NAMALWA (cell line): Measurements from ENCODE around the gene WDR55.
"Not testable (repeated sequence)": the region's sequence is repeated elsewhere in the genome, so short reads cannot be mapped to it uniquely, and the experiment has no call there.

Experiments used
- DNase-seq: peaks from one replicate; pipeline ENCODE4 v3.0.0-alpha.2; 2015; ENCODE audit warnings: low spot score

The WDR55 gene

DNA sequence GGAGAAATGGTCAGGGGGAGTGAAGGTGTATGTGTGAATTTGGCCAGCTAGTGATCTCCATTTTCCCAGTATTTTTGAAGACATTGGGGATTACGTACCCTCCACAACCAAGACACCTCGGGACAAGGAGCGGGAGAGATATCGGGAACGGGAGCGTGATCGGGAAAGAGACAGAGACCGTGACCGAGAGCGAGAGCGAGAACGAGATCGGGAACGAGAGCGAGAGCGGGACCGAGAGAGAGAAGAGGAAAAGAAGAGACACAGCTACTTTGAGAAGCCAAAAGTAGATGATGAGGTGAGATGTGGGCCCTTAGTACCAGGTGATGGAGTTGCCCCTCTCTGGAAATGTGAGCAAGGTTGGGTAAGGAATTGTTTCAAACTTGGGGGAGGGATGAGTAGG lies 5.8 kb upstream of the WDR55 start:
- DNase-seq: no peak

GRCh38 chr5:140660371-140660770 lies 4.3 kb upstream of the WDR55 start:
- not testable (repeated sequence) for DNase-seq

GRCh38 chr5:140664030-140664358 lies 710 bp upstream of the WDR55 start:
- DNase-seq: no peak

GRCh38 chr5:140671035-140671434 lies 6.3 kb downstream of the WDR55 start:
- DNase-seq: not testable (repeated sequence)

- no peak for DNase-seq
These were observed 6.9 kb downstream of the WDR55 start for GRCh38 chr5:140671472-140672125.

GRCh38 chr5:140672455-140673186 lies 7.9 kb downstream of the WDR55 start:
- no peak for DNase-seq

DNA sequence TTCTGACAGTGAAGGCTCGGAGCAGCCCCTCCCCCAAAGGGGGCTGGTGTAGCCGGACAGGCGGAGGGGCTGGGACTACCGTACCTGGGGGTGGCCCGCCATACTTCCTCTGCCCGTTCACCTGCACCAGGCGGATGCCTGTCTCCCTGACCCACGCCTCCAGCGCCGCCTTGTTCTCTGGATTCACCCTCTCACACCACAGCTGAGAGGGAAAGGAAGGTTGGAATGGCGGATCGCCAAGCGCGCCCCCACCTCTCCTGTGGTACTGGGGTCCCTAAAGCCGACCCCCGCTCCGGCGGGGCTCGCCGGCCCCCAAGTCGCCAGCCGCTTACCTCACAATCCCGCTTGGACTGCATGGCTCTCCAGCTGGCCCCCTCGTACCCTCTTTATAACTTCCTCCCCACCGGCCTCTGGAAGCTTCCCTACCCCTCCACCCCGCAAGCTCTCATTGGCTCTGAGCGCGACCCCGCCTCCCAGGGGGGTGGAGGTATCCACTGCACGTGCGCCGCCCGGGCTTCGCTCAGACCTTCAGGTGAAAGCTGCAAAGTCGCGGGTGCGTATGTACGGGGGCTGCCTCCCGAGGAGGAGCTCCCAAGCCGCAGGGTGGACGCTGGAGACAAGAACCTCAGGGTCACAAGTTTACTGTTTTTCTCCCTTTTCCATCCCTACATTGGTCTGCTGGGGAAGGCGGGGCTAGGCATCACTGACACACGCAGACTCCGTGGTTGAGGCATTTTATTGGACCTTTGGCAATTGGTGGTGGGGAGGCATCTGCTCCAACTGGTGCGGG lies 8.7 kb downstream of the WDR55 start, which contains the start of gene DND1:
Gene DND1, minus strand, starts transcription at position 390 of the 790 bp plus-strand sequence. Its CDS starts 34 bp downstream, at position 356.
- DNase-seq: no peak

DNA sequence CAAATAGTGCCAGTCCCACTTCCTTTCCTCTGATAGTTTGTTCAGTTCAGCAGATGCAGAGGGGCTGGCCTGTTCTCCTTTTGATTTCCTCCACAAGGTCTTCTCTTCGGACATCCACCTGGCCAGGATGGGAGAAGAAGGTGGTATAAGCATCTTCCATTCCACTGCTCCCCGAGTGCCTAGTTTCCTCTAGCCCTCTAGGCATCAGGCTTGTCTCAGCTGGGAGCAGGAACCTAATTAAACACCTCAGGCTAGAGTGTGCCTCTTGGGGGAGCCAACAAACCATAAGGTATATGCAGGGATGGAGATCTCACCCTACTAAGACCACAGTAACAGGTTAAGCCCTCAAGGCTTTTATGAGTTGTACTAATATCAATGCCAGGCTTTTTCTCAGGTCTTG lies 9.5 kb downstream of the WDR55 start:
- DNase-seq: peak; percentile 15

DNA sequence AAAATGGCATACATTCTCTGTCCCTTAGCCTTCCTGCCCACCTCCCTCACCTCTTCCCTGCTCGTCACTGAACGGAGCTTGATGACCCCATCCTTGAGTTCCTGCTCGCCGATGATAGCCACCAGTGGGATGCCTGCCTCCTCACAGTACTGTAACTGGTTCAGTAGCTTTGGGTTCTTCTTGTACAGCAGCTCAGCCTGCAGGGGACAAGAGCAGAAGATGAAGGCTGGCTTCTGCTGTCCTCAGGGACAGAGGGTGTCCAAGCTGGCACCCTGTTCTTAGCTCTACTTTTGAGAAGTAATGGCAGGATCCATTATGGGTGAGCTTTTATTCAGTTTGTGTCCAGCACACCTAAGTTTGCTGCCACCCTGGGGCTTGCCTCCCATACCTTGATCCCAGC lies 9.9 kb downstream of the WDR55 start:
- no peak for DNase-seq

DNA sequence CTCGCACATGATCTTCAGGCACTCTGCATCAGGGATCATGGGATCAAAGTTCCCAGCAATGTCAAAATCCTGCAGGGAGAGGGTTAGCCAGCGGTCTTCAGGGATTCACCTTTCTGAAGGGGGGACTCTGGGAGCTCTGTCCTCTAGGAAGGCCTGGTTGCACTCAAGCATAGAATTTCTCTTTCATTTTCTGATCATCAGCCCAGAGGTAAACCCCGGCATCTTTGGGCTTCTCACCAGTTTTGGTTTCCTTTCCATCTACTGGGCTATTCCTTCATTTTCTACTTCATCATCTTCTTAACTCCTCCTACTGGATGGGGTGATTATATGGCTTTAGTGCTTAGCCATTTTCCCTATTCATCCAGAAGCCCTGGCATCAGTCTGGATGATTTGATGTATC lies 13.2 kb downstream of the WDR55 start:
- DNase-seq: no peak

GRCh38 chr5:140678993-140679392 lies 14.3 kb downstream of the WDR55 start:
- no peak for DNase-seq

GRCh38 chr5:140690376-140690932 lies 25.8 kb downstream of the WDR55 start:
- no peak for DNase-seq

GRCh38 chr5:140690941-140691924 lies 26.5 kb downstream of the WDR55 start, which contains the start of the genes HARS1 and HARS2:
Gene HARS1, minus strand, starts transcription at chr5:140691370. Its CDS starts 66 bp downstream, at chr5:140691304.
Gene HARS2, plus strand, starts transcription at chr5:140691455. Its CDS starts 194 bp downstream, at chr5:140691649.
- DNase-seq: peak; percentile 90

GRCh38 chr5:140694276-140694675 lies 29.6 kb downstream of the WDR55 start:
- DNase-seq: no peak

GRCh38 chr5:140696891-140697492 lies 32.3 kb downstream of the WDR55 start:
- no peak for DNase-seq

DNA sequence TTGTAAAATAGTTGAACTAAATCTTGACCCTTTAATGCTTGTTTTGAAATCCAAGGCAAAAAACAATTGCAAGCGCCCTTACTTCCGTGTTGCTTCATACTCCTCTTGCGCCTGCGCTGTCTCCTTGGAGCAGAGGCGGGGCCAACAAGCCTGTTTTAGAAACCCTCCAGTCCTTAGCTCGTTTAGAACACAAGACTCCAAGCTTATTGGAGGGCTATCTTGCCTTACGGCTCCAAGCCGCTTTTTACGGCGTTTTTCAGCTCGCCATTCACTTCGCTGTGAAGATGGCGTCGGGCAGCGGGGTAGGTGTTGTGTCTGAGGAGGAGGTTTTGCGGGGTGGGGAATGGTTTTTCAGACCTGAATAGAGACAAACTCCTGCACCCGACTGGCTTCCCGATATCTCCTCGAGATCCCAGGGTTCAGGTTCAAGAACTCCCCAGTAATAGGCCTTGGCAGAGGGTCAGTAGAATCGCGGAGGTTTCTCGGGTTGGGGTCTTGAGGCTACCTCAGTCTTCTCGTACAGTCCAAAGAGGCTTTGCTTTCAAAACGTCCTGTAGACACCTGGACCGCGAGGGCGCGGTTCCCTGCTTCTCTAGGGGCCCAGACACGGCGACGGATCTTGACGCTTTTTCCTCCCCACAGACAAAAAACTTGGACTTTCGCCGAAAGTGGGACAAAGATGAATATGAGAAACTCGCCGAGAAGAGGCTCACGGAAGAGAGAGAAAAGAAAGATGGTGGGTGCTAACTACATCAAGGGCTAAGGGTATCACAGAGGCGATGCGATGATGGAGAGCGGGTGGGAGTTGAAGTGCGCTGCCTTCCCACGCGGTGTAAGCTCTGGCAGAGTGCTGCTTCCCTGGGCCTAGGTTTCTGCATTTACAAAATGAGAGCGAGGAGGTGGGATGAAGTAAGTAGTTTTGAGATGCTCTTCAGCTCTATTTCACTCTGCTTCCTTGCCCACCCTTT lies 35.8 kb downstream of the WDR55 start, which contains the start of gene ZMAT2:
Gene ZMAT2, plus strand, starts transcription at position 271 of the 968 bp plus-strand sequence. Its CDS starts 14 bp downstream, at position 285.
- DNase-seq: peak; percentile 99

GRCh38 chr5:140707812-140708211 lies 43.1 kb downstream of the WDR55 start:
- no peak for DNase-seq

- DNase-seq: not testable (repeated sequence)
These were observed 44.1 kb downstream of the WDR55 start for GRCh38 chr5:140708787-140709186.

DNA sequence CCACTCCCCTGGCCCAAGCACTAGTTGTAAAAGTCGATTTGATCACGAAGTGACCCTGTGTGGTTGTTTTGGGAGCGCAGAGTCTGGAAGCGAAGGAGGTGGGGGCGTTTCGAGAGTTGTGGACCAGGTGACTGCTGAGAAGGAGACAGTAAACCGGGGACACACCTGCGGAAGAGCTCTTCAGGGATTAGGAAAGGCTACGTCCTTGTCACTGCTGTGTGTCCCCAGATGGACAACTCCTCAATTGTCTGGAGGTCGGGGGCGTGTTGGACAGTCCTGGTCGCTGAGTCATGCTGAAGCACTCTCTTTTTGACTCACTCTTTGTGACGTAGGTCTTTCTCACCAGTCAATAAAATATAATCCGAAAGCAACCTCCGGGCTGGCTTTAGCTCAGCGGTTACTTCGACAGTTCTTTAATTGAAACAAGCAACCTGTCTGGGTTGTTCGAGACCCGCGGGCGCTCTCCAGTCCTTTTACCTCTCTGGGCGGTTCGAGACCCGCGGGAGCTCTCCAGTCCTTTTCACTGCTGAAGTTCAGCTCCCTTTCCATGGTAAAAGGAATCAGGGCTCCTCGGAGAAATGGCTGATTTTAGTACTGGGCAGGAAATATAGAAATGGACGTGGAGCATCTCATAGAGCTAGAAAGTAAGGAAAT lies 46.3 kb downstream of the WDR55 start:
- DNase-seq: peak; percentile 76
